BJ (cell line): ENCODE results near the gene SYS1. TPM values are rescaled to one million over a fixed set of nuclear protein-coding genes. Genes with fewer than 3 reads are reported as not detected.

Experiments
- CTCF ChIA-PET: fragments of 350-600 bp; formaldehyde crosslinking; extraction: SDS; loops from one replicate; lab custom pipeline; 2021; ENCODE audit warnings: antibody characterized with exemption, inconsistent platforms; lab: Yijun Ruan, JAX
- POLR2A ChIA-PET: fragments of 300-600 bp; sonication (Branson Sonifier 250); formaldehyde crosslinking; extraction: SDS; loops from one replicate; lab custom pipeline; 2021; ENCODE audit warnings: antibody characterized with exemption; lab: Charles Lee
- DNase-seq: peaks from one replicate; pipeline ENCODE4 v3.0.0-alpha.2; 2011; ENCODE audit warnings: low read depth
- H3K27me3 ChIP-seq: 2 replicates; pipeline ENCODE4 v1.6.0; 2011; ENCODE audit warnings: low read length; ENCODE audit not compliant: control insufficient read depth, insufficient read depth
- H3K36me3 ChIP-seq: 2 replicates; pipeline ENCODE4 v1.5.1; 2011; ENCODE audit warnings: low read length; ENCODE audit not compliant: control insufficient read depth, insufficient read depth
- H3K4me3 ChIP-seq: 2 replicates; pipeline ENCODE4 v1.5.1; 2011; ENCODE audit warnings: low read depth, mild to moderate bottlenecking, control low read depth, low read length
- CTCF ChIP-seq: IDR thresholded peaks from 2 replicates; pipeline ENCODE4 v1.5.1; 2011; ENCODE audit warnings: low read depth, mild to moderate bottlenecking, control low read depth, inconsistent platforms, low read length, moderate library complexity; ENCODE audit not compliant: insufficient read depth
- polyA plus RNA-seq: library from polyadenylated mRNA; depleted of rRNA; stranded (reverse); fragments of >200 nt; gene quantifications from 2 replicates; pipeline ENCODE4 v1.2.3, GENCODE V29; 2011

The SYS1 gene
- polyA plus RNA-seq, 1 experiment: 71.4 TPM

- peaks cover 17% of the 10 kb centered on the region for H3K27me3 ChIP-seq
- CTCF ChIA-PET: interaction anchor here (1.1 to 9.3 kb wide), 10 partner anchors 10 to 136 kb away, joined by 4 to 193 read pairs (median 9); partner anchors contain the start of genes MATN4 and SYS1
- no peak for DNase-seq
- TF ChIP-seq CTCF: no peak
- no peak overlapping the region for H3K4me3 ChIP-seq
- POLR2A ChIA-PET: no interaction called here
- H3K36me3 ChIP-seq: no peaks in the 10 kb centered on the region
Observed at GRCh38 chr20:45317826-45318225, 45.1 kb upstream of the SYS1 start.

- TF ChIP-seq CTCF: no peak
- H3K36me3 ChIP-seq: no peaks in the 10 kb centered on the region
- ChIA-PET POLR2A (no interaction called here), CTCF (interaction anchor here (0.6 to 9.3 kb wide), 25 partner anchors 9 to 565 kb away, joined by 3 to 193 read pairs (median 4); partner anchors contain the start of genes MATN4 and SYS1)
- H3K27me3 ChIP-seq: peaks cover 17% of the 10 kb centered on the region
- no peak for DNase-seq
- H3K4me3 ChIP-seq: no peak overlapping the region
Observed at GRCh38 chr20:45318386-45318939, 44.5 kb upstream of the SYS1 start.

- Histone ChIP-seq H3K36me3 (no peaks in the 10 kb centered on the region), H3K4me3 (no peak overlapping the region), H3K27me3 (peaks cover 16% of the 10 kb centered on the region)
- CTCF ChIA-PET: interaction anchor here (0.7 to 9.3 kb wide), 27 partner anchors 8 to 452 kb away, joined by 3 to 193 read pairs (median 4); partner anchors contain the start of genes MATN4, SDC4 and SYS1
- no peak for TF ChIP-seq CTCF
- POLR2A ChIA-PET: no interaction called here
- DNase-seq: no peak
Observed at GRCh38 chr20:45318948-45319347, 44.0 kb upstream of the SYS1 start.

GRCh38 chr20:45320948-45321595 lies 41.9 kb upstream of the SYS1 start:
- POLR2A ChIA-PET: no interaction called here
- no peak for DNase-seq
- Histone ChIP-seq H3K36me3 (peaks cover 7% of the 10 kb centered on the region), H3K4me3 (no peak overlapping the region), H3K27me3 (peaks cover 13% of the 10 kb centered on the region)
- TF ChIP-seq CTCF: no peak
- CTCF ChIA-PET: interaction anchor here (0.8 to 9.3 kb wide), 16 partner anchors 9 to 450 kb away, joined by 3 to 193 read pairs (median 4); partner anchors contain the start of genes PIGT, SDC4 and SYS1

- ChIA-PET CTCF (interaction anchor here (0.6 to 9.3 kb wide), 17 partner anchors 9 to 448 kb away, joined by 3 to 193 read pairs (median 4); partner anchors contain the start of gene SYS1), POLR2A (no interaction called here)
- H3K4me3 ChIP-seq: no peak overlapping the region
- no peak for TF ChIP-seq CTCF
- H3K27me3 ChIP-seq: 0 out of 2 replicates have a peak, but pooled peaks cover 1% of the 10 kb centered on the region
- H3K36me3 ChIP-seq: peaks cover 16% of the 10 kb centered on the region
- DNase-seq: no peak
Observed at GRCh38 chr20:45322952-45323383, 40.0 kb upstream of the SYS1 start.
